IMR-90 (cell line): ENCODE data around the gene RPS25. TPM values are rescaled to one million over a fixed set of nuclear protein-coding genes. Genes with fewer than 3 reads are reported as not detected.

Source experiments
- ATAC-seq: fragments of 200-7000 bp; cut with Tn5 transposase; 2 replicates; pipeline ENCODE4 v1.9.1; 2020; ENCODE audit warnings: low read depth, mild to moderate bottlenecking, moderate library complexity
- BruUV-seq: library from RNA; stranded (reverse); fragments of 400-500 nt; replicated peaks from 2 replicates; lab custom pipeline; 2021; lab: Mats Ljungman, UMichigan
- CTCF ChIA-PET: fragments of 300-600 bp; formaldehyde crosslinking; extraction: SDS; loops from one replicate; lab custom pipeline; 2021; ENCODE audit warnings: antibody characterized with exemption; lab: Yijun Ruan, JAX
- POLR2A ChIA-PET: fragments of 300-600 bp; sonication (Branson Sonifier 250); formaldehyde crosslinking; loops from one replicate; lab custom pipeline; 2022; ENCODE audit warnings: antibody characterized with exemption; ENCODE audit not compliant: unreplicated experiment; lab: Charles Lee
- DNase-seq: peaks from one replicate; pipeline ENCODE4 v3.0.0; 2013
- H2AFZ ChIP-seq: replicated peaks from 2 replicates; pipeline ENCODE3; 2013; ENCODE audit warnings: low read length, mild to moderate bottlenecking; ENCODE audit not compliant: poor library complexity
- H2AK5ac ChIP-seq: 2 replicates; pipeline ENCODE4 v1.6.1; 2013; ENCODE audit warnings: low read depth, low read length, inconsistent platforms
- H2AK9ac ChIP-seq: replicated peaks from 2 replicates; pipeline ENCODE3; 2013; ENCODE audit warnings: mild to moderate bottlenecking, low read depth, low read length, moderate library complexity; ENCODE audit not compliant: poor library complexity
- H2BK120ac ChIP-seq: 2 replicates; pipeline ENCODE4 v1.6.1; 2013; ENCODE audit warnings: low read depth, low read length, inconsistent platforms
- H2BK15ac ChIP-seq: 3 replicates; pipeline ENCODE4 v1.6.1; 2013; ENCODE audit warnings: low read depth, low read length, inconsistent platforms
- H2BK20ac ChIP-seq: 2 replicates; pipeline ENCODE4 v1.6.1; 2013; ENCODE audit warnings: low read depth, mild to moderate bottlenecking, inconsistent platforms, low read length, moderate library complexity
- H2BK5ac ChIP-seq: 2 replicates; pipeline ENCODE4 v1.6.1; 2013; ENCODE audit warnings: mild to moderate bottlenecking, low read depth, low read length, inconsistent platforms; ENCODE audit not compliant: poor library complexity, severe bottlenecking
- H3K14ac ChIP-seq: replicated peaks from 2 replicates; pipeline ENCODE4 v1.6.1; 2013; ENCODE audit warnings: low read depth, low read length, inconsistent platforms
- H3K18ac ChIP-seq: 2 replicates; pipeline ENCODE4 v1.6.1; 2013; ENCODE audit warnings: low read depth, low read length, control low read depth
- H3K23ac ChIP-seq: 2 replicates; pipeline ENCODE4 v1.6.1; 2013; ENCODE audit warnings: low read depth, low read length, inconsistent platforms
- H3K27ac ChIP-seq: 2 replicates; pipeline ENCODE4 v1.5.1; 2013; ENCODE audit warnings: mild to moderate bottlenecking, control low read depth, low read length; ENCODE audit not compliant: insufficient read depth
- H3K27me3 ChIP-seq: 2 replicates; pipeline ENCODE4 v1.6.1; 2013; ENCODE audit warnings: low read length; ENCODE audit not compliant: control insufficient read depth, insufficient read depth
- H3K36me3 ChIP-seq: 2 replicates; pipeline ENCODE4 v1.6.1; 2013; ENCODE audit warnings: low read length, mixed read lengths; ENCODE audit not compliant: control insufficient read depth, insufficient read depth
- H3K4ac ChIP-seq: 2 replicates; pipeline ENCODE4 v1.6.1; 2013; ENCODE audit warnings: low read depth, low read length, inconsistent platforms
- H3K4me1 ChIP-seq: 2 replicates; pipeline ENCODE4 v1.6.1; 2013; ENCODE audit warnings: low read length, mixed read lengths; ENCODE audit not compliant: control insufficient read depth, insufficient read depth
- H3K4me2 ChIP-seq: 2 replicates; pipeline ENCODE4 v1.6.1; 2013; ENCODE audit warnings: low read depth, mild to moderate bottlenecking, control low read depth, low read length, moderate library complexity
- H3K4me3 ChIP-seq: 2 replicates; pipeline ENCODE4 v1.5.1; 2013; ENCODE audit warnings: low read depth, mild to moderate bottlenecking, control low read depth, low read length, moderate library complexity; ENCODE audit not compliant: insufficient read depth
- H3K56ac ChIP-seq: 2 replicates; pipeline ENCODE4 v1.6.1; 2013; ENCODE audit warnings: low read length, inconsistent platforms; ENCODE audit not compliant: insufficient read depth; ENCODE audit errors: extremely low read depth
- H3K79me1 ChIP-seq, 2 experiments: 2 replicates each; pipeline ENCODE4 v1.6.1; 2013; ENCODE audit warnings: low read length in 2 of 2, inconsistent platforms in 1 of 2, low read depth in 1 of 2
- H3K9ac ChIP-seq: 2 replicates; pipeline ENCODE4 v1.6.1; 2013; ENCODE audit warnings: low read depth, low read length, control low read depth
- H3K9me1 ChIP-seq: 2 replicates; pipeline ENCODE4 v1.6.1; 2013; ENCODE audit warnings: low read length, inconsistent platforms; ENCODE audit not compliant: insufficient read depth
- H3K9me3 ChIP-seq: 2 replicates; pipeline ENCODE4 v1.6.1; 2013; ENCODE audit warnings: low read length; ENCODE audit not compliant: control insufficient read depth, insufficient read depth
- H4K20me1 ChIP-seq: 2 replicates; pipeline ENCODE4 v1.6.1; 2013; ENCODE audit warnings: low read length, inconsistent platforms; ENCODE audit not compliant: insufficient read depth
- H4K5ac ChIP-seq: 2 replicates; pipeline ENCODE4 v1.6.1; 2013; ENCODE audit warnings: mild to moderate bottlenecking, low read depth, low read length, control low read depth
- H4K8ac ChIP-seq, 2 experiments: 2 replicates each; pipeline ENCODE4 v1.6.1; 2013; ENCODE audit warnings: low read depth in 2 of 2, low read length in 2 of 2, control low read depth in 1 of 2, inconsistent platforms in 1 of 2
- H4K91ac ChIP-seq: 2 replicates; pipeline ENCODE4 v1.6.1; 2013; ENCODE audit warnings: low read depth, low read length, inconsistent platforms; ENCODE audit not compliant: insufficient read depth
- CTCF ChIP-seq: conservative IDR thresholded peaks from 2 replicates; pipeline ENCODE4 v1.5.1; 2012; ENCODE audit warnings: mild to moderate bottlenecking, low read depth, low read length, improper control_type of control experiment
- MAFK ChIP-seq: IDR thresholded peaks from 2 replicates; pipeline ENCODE4 v1.6.1; 2012; ENCODE audit warnings: low read depth, low read length, improper control_type of control experiment
- NFE2L2 ChIP-seq: fragments of 150-350 bp; IDR thresholded peaks from 2 replicates; pipeline ENCODE4 v1.6.1; 2016; ENCODE audit warnings: low read depth, mild to moderate bottlenecking, low read length
- RAD21 ChIP-seq: IDR thresholded peaks from 2 replicates; pipeline ENCODE4 v1.6.1; 2012; ENCODE audit warnings: low read length, improper control_type of control experiment
- SMC3 ChIP-seq: fragments of 150-350 bp; IDR thresholded peaks from 2 replicates; pipeline ENCODE4 v1.6.1; 2016; ENCODE audit warnings: low read depth, mild to moderate bottlenecking, antibody characterized with exemption, low read length, moderate library complexity
- WGBS, 2 experiments: methylation state at CpG; one replicate each; pipeline versions ENCODE4 v1.1.5 to v1.1.7; 2013; ENCODE audit warnings: missing lambda C conversion rate in 2 of 2; ENCODE audit not compliant: insufficient read length in 1 of 2; ENCODE audit errors: extremely low coverage in 2 of 2; 5-methylcytosine and 5-hydroxymethylcytosine counted together
- dilution Hi-C: fragments of 300-500 bp; cut with HindIII; formaldehyde crosslinking; loops from one replicate; pipeline ENCODE4 v1.14.3; 2018; ENCODE audit warnings: low sequenced_read_pairs; ENCODE audit not compliant: unreplicated experiment
- in situ Hi-C: fragments of 300-500 bp; cut with MboI; formaldehyde crosslinking; loops from 3 replicates; pipeline ENCODE4 v1.14.3; 2019; ENCODE audit warnings: low sequenced_read_pairs, inconsistent platforms, mixed read lengths
- intact Hi-C: fragments of 100-400 bp; cut with micrococcal nuclease; formaldehyde crosslinking; loops from 2 replicates; pipeline ENCODE4 v1.10.0; 2022
- polyA plus RNA-seq, 3 experiments: library from polyadenylated mRNA; depleted of rRNA; stranded (reverse); fragments of >200 nt; gene quantifications; 2 replicates each; pipeline ENCODE4 v1.2.3, GENCODE V29; 2012; ENCODE audit warnings: low replicate concordance in 1 of 3
- total RNA-seq: library from RNA; depleted of rRNA; stranded (reverse); fragments of >200 nt; gene quantifications from 2 replicates; pipeline ENCODE4 v1.2.3, GENCODE V29; 2012

The RPS25 gene
- total and polyA plus RNA-seq, 2 of the 4 experiments (the other 2 are of a cell fraction): 727 to 905 TPM

- Histone ChIP-seq H3K9me1 (peaks cover 6% of the 10 kb centered on the region; the same call in 1 of the 2 replicates), H3K9me3 (no peaks in the 10 kb centered on the region), H4K20me1 (no peaks in the 10 kb centered on the region; the same call in 1 of the 2 replicates), H3K27ac (no peak overlapping the region), H3K4me1 (peaks cover 9% of the 10 kb centered on the region), H3K4me2 (no peak overlapping the region), H4K5ac (no peak overlapping the region), H3K27me3 (no peaks in the 10 kb centered on the region), H3K14ac (no peak overlapping the region), H3K36me3 (peaks cover 5% of the 10 kb centered on the region), H2BK120ac (no peak overlapping the region), H3K4ac (no peak overlapping the region), H2BK15ac (no peak overlapping the region), H3K18ac (no peak overlapping the region), H3K79me1 (peaks cover 23 to 50% of the 10 kb centered on the region in 2 experiments), H3K56ac (no peak overlapping the region), H3K4me3 (no peak overlapping the region), H4K8ac (no peak overlapping the region), H2BK5ac (no peak overlapping the region), H2AFZ (no peak overlapping the region), H3K9ac (no peak overlapping the region), H4K91ac (no peak overlapping the region), H2AK9ac (no peak overlapping the region), H2BK20ac (no peak overlapping the region), H3K23ac (no peak overlapping the region), H2AK5ac (peak overlapping the region; percentile 2; the same call in 1 of the 2 replicates)
- DNase-seq (peak; percentile 40), ATAC-seq (no peak)
- dilution Hi-C loops (no loop called here), in situ Hi-C loops (no loop called here), intact Hi-C loops (no loop called here)
- no TSS peak for BruUV-seq
- ChIA-PET POLR2A (no interaction called here), CTCF (interaction anchor here (1.0 kb wide), 1 partner anchor 18 kb away, joined by 5 read pairs; no protein-coding TSS in a partner anchor)
- no peak for TF ChIP-seq NFE2L2
- TF ChIP-seq SMC3: peak; percentile 31; the same call in 1 of the 2 replicates
- peak; percentile 34 for TF ChIP-seq RAD21
- TF ChIP-seq MAFK: no peak
- TF ChIP-seq CTCF: peak; percentile 47
- WGBS, 2 experiments: 56% methylated on average over 3 of the region's 4 CpGs; no CpG with 5 or more reads in 1 of the 2 experiments
These were observed 47.2 kb upstream of the RPS25 start for GRCh38 chr11:119065369-119065768.
